Glutamatergic neuron (in vitro differentiated cells): ENCODE data around the gene LSM5. TPM values are rescaled to one million over a fixed set of nuclear protein-coding genes. Genes with fewer than 3 reads are reported as not detected.
"Not testable (repeated sequence)": the region's sequence is repeated elsewhere in the genome, so short reads cannot be mapped to it uniquely, and the experiment has no call there.

Experiments used
- DNase-seq: peaks from one replicate; pipeline ENCODE4 v3.0.0; 2022
- H3K27ac Mint-ChIP-seq: one replicate; pipeline ENCODE4 v1.8.0; 2020; ENCODE audit warnings: mild to moderate bottlenecking, mixed read lengths, inconsistent platforms; ENCODE audit not compliant: unreplicated experiment
- H3K27me3 Mint-ChIP-seq: one replicate; pipeline ENCODE4 v1.8.0; 2020; ENCODE audit warnings: mild to moderate bottlenecking, moderate library complexity, mixed read lengths, inconsistent platforms; ENCODE audit not compliant: unreplicated experiment
- H3K36me3 Mint-ChIP-seq: one replicate; pipeline ENCODE4 v1.8.0; 2020; ENCODE audit warnings: mild to moderate bottlenecking, mixed read lengths, inconsistent platforms; ENCODE audit not compliant: unreplicated experiment
- H3K4me1 Mint-ChIP-seq: one replicate; pipeline ENCODE4 v1.8.0; 2020; ENCODE audit warnings: mild to moderate bottlenecking, low read depth, mixed read lengths, inconsistent platforms; ENCODE audit not compliant: unreplicated experiment
- H3K4me3 Mint-ChIP-seq: one replicate; pipeline ENCODE4 v1.8.0; 2020; ENCODE audit warnings: mild to moderate bottlenecking, mixed read lengths, inconsistent platforms; ENCODE audit not compliant: unreplicated experiment
- H3K9me3 Mint-ChIP-seq: one replicate; pipeline ENCODE4 v1.8.0; 2020; ENCODE audit warnings: mild to moderate bottlenecking, moderate library complexity, mixed read lengths, inconsistent platforms; ENCODE audit not compliant: unreplicated experiment
- CTCF ChIP-seq: fragments of 200-600 bp; sonication (generic); IDR thresholded peaks from one replicate; pipeline ENCODE4 v1.5.0; 2021; ENCODE audit not compliant: partially characterized antibody, unreplicated experiment
- total RNA-seq: library from RNA; stranded (reverse); fragmentation: NEBNext Ultra II Directional; extraction: Animal tissue kit (Norgen Biotek cat#: 25700); gene quantifications from one replicate; pipeline ENCODE4 v1.2.1, GENCODE V29; 2021; ENCODE audit not compliant: unreplicated experiment

LSM5 gene
- total RNA-seq, 1 donor from 2014 or later: 46.6 TPM

DNA sequence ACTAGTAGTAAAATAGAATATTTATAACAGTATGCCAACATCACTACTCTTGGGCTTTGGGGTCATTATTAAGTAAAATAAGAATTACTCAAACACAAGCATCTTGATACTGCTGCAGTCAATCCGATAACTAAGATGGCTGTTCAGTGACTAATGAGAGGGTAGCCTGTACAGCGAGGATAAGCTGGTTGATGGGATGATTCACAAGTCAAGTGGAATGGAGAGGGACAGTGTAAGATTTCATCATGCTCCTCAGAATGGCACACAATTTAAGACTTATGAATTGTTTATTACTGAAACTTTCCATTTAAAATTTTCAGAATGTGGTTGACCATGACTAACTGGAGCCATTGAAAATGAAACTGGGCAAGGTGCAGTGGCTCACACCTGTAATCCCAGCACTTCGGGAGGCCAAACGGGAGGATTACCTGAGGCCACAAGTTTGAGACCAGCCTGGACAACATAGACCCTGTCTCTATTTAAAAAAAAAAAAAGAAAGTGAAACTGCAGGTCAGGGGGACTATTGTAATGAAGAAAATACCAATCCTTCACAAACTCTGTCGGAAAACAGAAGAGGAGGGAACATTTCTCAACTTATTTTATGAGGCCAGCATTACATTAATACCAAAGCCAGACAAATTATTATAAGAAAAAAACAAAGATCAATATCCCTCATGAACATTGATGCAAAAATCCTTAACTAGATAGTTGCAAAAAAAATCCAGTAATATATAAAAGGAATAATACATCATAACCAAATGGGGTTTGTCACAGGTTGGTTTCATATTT lies 16.3 kb upstream of the LSM5 start:
- Mint-ChIP-seq H3K27ac (no peak overlapping the region), H3K4me3 (no peak overlapping the region), H3K4me1 (no peaks in the 10 kb centered on the region), H3K36me3 (no peaks in the 10 kb centered on the region), H3K27me3 (peaks cover 2% of the 10 kb centered on the region), H3K9me3 (peaks cover 5% of the 10 kb centered on the region)
- TF ChIP-seq CTCF: no peak
- no peak for DNase-seq

DNA sequence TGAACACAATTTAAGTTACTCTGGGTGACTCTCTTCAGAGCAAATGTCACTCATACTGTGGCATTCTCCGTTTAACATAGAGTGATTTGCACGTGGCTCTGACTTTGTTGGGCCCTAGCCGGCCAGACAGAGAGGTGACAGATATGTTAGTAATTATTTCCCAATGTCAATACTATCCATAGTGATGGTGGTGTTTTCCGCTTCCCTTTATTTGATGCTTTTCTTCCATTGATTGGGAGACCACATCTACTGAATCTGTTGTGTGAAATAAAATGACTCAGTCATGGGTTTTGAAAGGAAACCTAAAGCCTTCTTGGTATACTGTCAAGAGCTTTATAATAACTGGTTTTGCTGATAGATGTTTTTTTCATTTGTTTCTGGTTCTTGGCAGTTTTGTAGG lies 12.5 kb upstream of the LSM5 start:
- no peak for DNase-seq
- peaks cover 2% of the 10 kb centered on the region for H3K9me3 Mint-ChIP-seq
- H3K4me3 Mint-ChIP-seq: no peak overlapping the region
- no peak for TF ChIP-seq CTCF
- no peaks in the 10 kb centered on the region for H3K36me3 Mint-ChIP-seq
- H3K27ac Mint-ChIP-seq: no peak overlapping the region
- peaks cover 3% of the 10 kb centered on the region for H3K4me1 Mint-ChIP-seq
- H3K27me3 Mint-ChIP-seq: no peaks in the 10 kb centered on the region

GRCh38 chr7:32501522-32501921 lies 11.3 kb upstream of the LSM5 start:
- Mint-ChIP-seq H3K27me3 (no peaks in the 10 kb centered on the region), H3K36me3 (no peaks in the 10 kb centered on the region), H3K27ac (no peak overlapping the region), H3K4me1 (peaks cover 4% of the 10 kb centered on the region), H3K4me3 (peak overlapping the region; percentile 1), H3K9me3 (no peaks in the 10 kb centered on the region)
- DNase-seq: no peak
- no peak for TF ChIP-seq CTCF

DNA sequence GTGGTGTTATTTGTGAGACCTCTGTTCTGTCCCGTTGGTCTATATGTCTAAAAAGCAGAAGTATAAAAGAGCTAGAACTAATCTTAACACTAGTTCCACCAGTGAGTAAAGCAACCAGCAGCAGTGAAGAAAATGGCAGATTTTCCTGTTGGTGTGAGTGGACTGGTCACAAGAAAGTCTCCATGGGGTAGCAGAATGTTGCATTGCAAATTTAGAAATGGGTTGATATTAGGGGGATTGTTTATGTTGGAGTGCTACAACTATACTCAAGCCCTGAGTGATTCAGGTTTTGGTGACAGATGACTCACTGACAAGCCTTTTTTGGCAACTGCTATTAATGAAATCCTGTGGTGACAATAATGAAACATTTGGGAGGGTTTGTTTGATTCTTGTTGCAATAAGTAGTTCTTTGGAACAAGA lies 10.8 kb upstream of the LSM5 start:
- H3K27me3 Mint-ChIP-seq: no peaks in the 10 kb centered on the region
- peaks cover 2% of the 10 kb centered on the region for H3K9me3 Mint-ChIP-seq
- H3K4me3 Mint-ChIP-seq: no peak overlapping the region
- no peak for TF ChIP-seq CTCF
- H3K4me1 Mint-ChIP-seq: peaks cover 6% of the 10 kb centered on the region
- DNase-seq: no peak
- H3K36me3 Mint-ChIP-seq: no peaks in the 10 kb centered on the region
- H3K27ac Mint-ChIP-seq: no peak overlapping the region

DNA sequence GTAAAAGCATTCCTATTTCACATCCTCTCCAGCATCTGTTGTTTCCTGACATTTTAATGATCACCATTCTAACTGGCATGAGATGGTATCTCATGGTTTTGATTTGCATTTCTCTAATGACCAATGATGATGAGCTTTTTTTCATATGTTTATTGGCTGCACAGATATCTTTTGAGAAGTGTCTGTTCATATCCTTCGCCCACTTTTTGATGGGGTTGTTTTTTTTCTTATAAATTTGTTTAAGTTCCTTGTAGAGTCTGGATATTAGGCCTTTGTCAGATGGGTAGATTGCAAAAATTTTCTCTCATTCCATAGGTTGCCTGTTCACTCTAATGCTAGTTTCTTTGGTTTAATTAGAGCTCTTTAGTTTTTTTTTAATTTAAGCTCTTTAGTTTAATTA lies 10.0 kb upstream of the LSM5 start:
- not testable (repeated sequence) for H3K4me1 Mint-ChIP-seq, H3K9me3 Mint-ChIP-seq, DNase-seq, H3K27ac Mint-ChIP-seq, H3K4me3 Mint-ChIP-seq, H3K36me3 Mint-ChIP-seq, H3K27me3 Mint-ChIP-seq

- not testable (repeated sequence) for H3K4me1 Mint-ChIP-seq, DNase-seq, H3K4me3 Mint-ChIP-seq, H3K27ac Mint-ChIP-seq, H3K9me3 Mint-ChIP-seq, H3K36me3 Mint-ChIP-seq, H3K27me3 Mint-ChIP-seq
Measured at GRCh38 chr7:32499755-32500154, 9.6 kb upstream of the LSM5 start.
